Endothelial cell of umbilical vein (primary cell): ENCODE measurements around the gene MCOLN3. TPM values are rescaled to one million over a fixed set of nuclear protein-coding genes. Genes with fewer than 3 reads are reported as not detected.

ENCODE experiments used
- BruUV-seq: library from RNA; stranded (reverse); fragments of 400-500 nt; replicated peaks from 2 replicates; lab custom pipeline; 2021; lab: Mats Ljungman, UMichigan
- CTCF ChIA-PET: fragments of 300-600, 350-600 bp; sonication (Branson Sonifier 250); formaldehyde crosslinking; loops from one replicate; lab custom pipeline; 2021; ENCODE audit warnings: antibody characterized with exemption, inconsistent platforms; lab: Charles Lee
- POLR2A ChIA-PET: fragments of 300-600, 350-600 bp; sonication (Branson Sonifier 250); formaldehyde crosslinking; loops from one replicate; lab custom pipeline; 2021; ENCODE audit warnings: antibody characterized with exemption, inconsistent platforms; lab: Charles Lee
- DNase-seq: peaks from one replicate; pipeline ENCODE4 v3.0.0-alpha.2; 2011; ENCODE audit warnings: low read depth, low spot score
- FAIRE-seq: peaks from 2 replicates; lab custom pipeline; 2011; peaks lifted over from hg19 to GRCh38; lab: Jason Lieb, UNC
- H2AFZ ChIP-seq: 2 replicates; pipeline ENCODE4 v1.6.0; 2012; ENCODE audit warnings: low read depth, low read length, control low read depth, inconsistent platforms
- H3K27ac ChIP-seq: 2 replicates; pipeline ENCODE4 v1.5.1; 2011; ENCODE audit warnings: low read depth, mild to moderate bottlenecking, control low read depth, low read length, moderate library complexity; ENCODE audit not compliant: insufficient read depth
- H3K27me3 ChIP-seq, 2 experiments: 2 replicates each; pipeline versions ENCODE4 v1.6.0 to v1.6.1; 2011; ENCODE audit warnings: low read length in 2 of 2, mixed read lengths in 1 of 2; ENCODE audit not compliant: control insufficient read depth in 2 of 2, insufficient read depth in 2 of 2
- H3K36me3 ChIP-seq, 2 experiments: 2 replicates in 1 of 2; 3 replicates in 1 of 2; pipeline ENCODE4 v1.5.1; 2011; ENCODE audit warnings: low read length in 2 of 2, mild to moderate bottlenecking in 1 of 2, moderate library complexity in 1 of 2; ENCODE audit not compliant: control insufficient read depth in 2 of 2, insufficient read depth in 2 of 2; ENCODE audit errors: extremely low read depth in 1 of 2
- H3K4me1 ChIP-seq: 3 replicates; pipeline ENCODE4 v1.5.1; 2011; ENCODE audit warnings: mild to moderate bottlenecking, low read length; ENCODE audit not compliant: control insufficient read depth, insufficient read depth; ENCODE audit errors: extremely low read depth
- H3K4me2 ChIP-seq: 2 replicates; pipeline ENCODE4 v1.6.1; 2011; ENCODE audit warnings: low read length, control low read depth, mixed read lengths; ENCODE audit not compliant: insufficient read depth
- H3K4me3 ChIP-seq, 3 experiments: fragments of 200-600 bp in 1 of 3; sonication (generic), shearing (Covaris generic) in 1 of 3; replicated peaks in 1 of 3; 2 replicates each; pipeline ENCODE4 v1.5.1; 2011 to 2016; ENCODE audit warnings: control low read depth in 3 of 3, low read length in 3 of 3, mild to moderate bottlenecking in 2 of 3, inconsistent platforms in 1 of 3, low read depth in 1 of 3, moderate library complexity in 1 of 3; ENCODE audit not compliant: insufficient read depth in 1 of 3
- H3K79me2 ChIP-seq: 2 replicates; pipeline ENCODE4 v1.6.0; 2012; ENCODE audit warnings: low read length, inconsistent platforms; ENCODE audit not compliant: control insufficient read depth, insufficient read depth
- H3K9ac ChIP-seq: replicated peaks from 2 replicates; pipeline ENCODE3; 2011; ENCODE audit warnings: low read length, control low read depth; ENCODE audit not compliant: insufficient read depth; ENCODE audit errors: extremely low read depth
- H3K9me1 ChIP-seq: replicated peaks from 3 replicates; pipeline ENCODE4 v1.6.0; 2011; ENCODE audit warnings: mild to moderate bottlenecking, low read length; ENCODE audit not compliant: control insufficient read depth, insufficient read depth; ENCODE audit errors: extremely low read depth
- H3K9me3 ChIP-seq: replicated peaks from 2 replicates; pipeline ENCODE4 v1.5.1; 2012; ENCODE audit warnings: low read length, inconsistent platforms; ENCODE audit not compliant: control insufficient read depth, insufficient read depth
- H4K20me1 ChIP-seq: replicated peaks from 2 replicates; pipeline ENCODE3; 2011; ENCODE audit warnings: mild to moderate bottlenecking, low read length; ENCODE audit not compliant: control insufficient read depth, insufficient read depth; ENCODE audit errors: extremely low read depth
- EZH2 ChIP-seq: IDR thresholded peaks from 2 replicates; pipeline ENCODE4 v1.6.1; 2012; ENCODE audit warnings: borderline replicate concordance, low read depth, mild to moderate bottlenecking, moderate library complexity, low read length, inconsistent platforms; ENCODE audit not compliant: severe bottlenecking
- FOS ChIP-seq: IDR thresholded peaks from 2 replicates; pipeline ENCODE4 v1.6.1; 2011; ENCODE audit warnings: mild to moderate bottlenecking, low read length, moderate library complexity, borderline replicate concordance; ENCODE audit not compliant: insufficient read depth
- GATA2 ChIP-seq: IDR thresholded peaks from 2 replicates; pipeline ENCODE4 v1.7.0; 2011; ENCODE audit warnings: low read depth, mild to moderate bottlenecking, moderate library complexity, mixed read lengths, low read length; ENCODE audit not compliant: insufficient read length, insufficient read depth
- JUN ChIP-seq: IDR thresholded peaks from 2 replicates; pipeline ENCODE4 v1.6.1; 2011; ENCODE audit warnings: borderline replicate concordance, low read depth; ENCODE audit not compliant: insufficient read length, insufficient read depth
- MYC ChIP-seq: IDR thresholded peaks from one replicate; pipeline ENCODE4 v1.6.1; 2011; ENCODE audit warnings: mild to moderate bottlenecking, low read depth, low read length
- POLR2A ChIP-seq: IDR thresholded peaks from 2 replicates; pipeline ENCODE4 v1.6.1; 2012; ENCODE audit warnings: low read depth, mild to moderate bottlenecking, control low read depth, low read length
- POLR2AphosphoS5 ChIP-seq: IDR thresholded peaks from 2 replicates; pipeline ENCODE4 v1.6.1; 2012; ENCODE audit warnings: low read depth, mild to moderate bottlenecking, control low read depth, low read length, moderate library complexity; ENCODE audit not compliant: insufficient read depth
- dilution Hi-C: fragments of 300-500 bp; cut with MboI; formaldehyde crosslinking; loops from one replicate; pipeline ENCODE4 v1.15.0; 2019; ENCODE audit warnings: low sequenced_read_pairs; ENCODE audit not compliant: extremely low pct_ligation_motif_present
- intact Hi-C: fragments of 100-400 bp; cut with micrococcal nuclease; formaldehyde crosslinking; loops from one replicate; pipeline ENCODE4 v1.10.0; 2022
- polyA plus RNA-seq, 4 experiments: library from polyadenylated mRNA; depleted of rRNA in 3 of 4; stranded (reverse) in 3 of 4; unstranded in 1 of 4; fragments of >200 nt; gene quantifications; 2 replicates each; pipeline versions ENCODE4 v1.2.1 to v1.2.3, GENCODE V29; 2011 to 2012; ENCODE audit warnings: missing spikeins in 1 of 4
- total RNA-seq: library from RNA; stranded (reverse); gene quantifications from 2 replicates; pipeline ENCODE4 v1.2.3, GENCODE V29; 2021
- TF ChIP-seq, protein P1 (sequence below): IDR thresholded peaks from 2 replicates; pipeline ENCODE4 v1.6.1; 2011; ENCODE audit not compliant: insufficient read depth, insufficient read length
- TF ChIP-seq, protein P2 (sequence below), 2 donors: IDR thresholded peaks; 1 replicate in 1 of 2; 2 replicates in 1 of 2; pipeline ENCODE4 v1.5.1; 2011; ENCODE audit warnings: low read length in 2 of 2, mild to moderate bottlenecking in 2 of 2, moderate library complexity in 2 of 2, control low read depth in 1 of 2, inconsistent platforms in 1 of 2, low read depth in 1 of 2; ENCODE audit not compliant: insufficient read depth in 1 of 2; ENCODE audit errors: extremely low read depth in 1 of 2

MCOLN3 gene
- total and polyA plus RNA-seq, 2 donors (not counting 3 experiments of a cell fraction or from before 2014, with no cell fraction given) = 0.06 TPM; not detected in 1

DNA sequence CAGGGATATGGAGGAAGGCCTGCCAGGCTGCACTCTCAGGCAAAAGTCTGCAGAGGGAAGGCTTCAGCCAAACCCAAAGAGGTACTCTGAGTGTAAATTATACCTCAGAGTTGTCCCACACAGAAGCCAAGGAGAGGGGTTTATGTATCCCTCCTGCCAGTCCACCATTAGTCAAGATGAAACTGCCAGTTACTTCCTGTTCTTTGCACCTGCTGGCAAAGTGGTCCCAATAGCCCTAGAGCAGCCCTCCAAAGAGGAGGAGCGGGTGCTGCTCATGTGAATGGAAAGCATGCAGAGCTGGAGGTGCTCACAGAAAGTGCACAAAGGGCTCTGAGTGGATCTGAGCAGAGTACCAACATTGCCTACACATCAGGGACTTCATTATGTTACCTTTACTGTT, 37.1 kb upstream of the MCOLN3 start:
- no peak overlapping the region for H3K4me2 ChIP-seq
- DNase-seq (no peak), FAIRE-seq (no peak)
- no peak for TF ChIP-seq EZH2
- TF ChIP-seq POLR2A = no peak
- TF ChIP-seq POLR2AphosphoS5 = no peak
- TF ChIP-seq, protein P1, sequence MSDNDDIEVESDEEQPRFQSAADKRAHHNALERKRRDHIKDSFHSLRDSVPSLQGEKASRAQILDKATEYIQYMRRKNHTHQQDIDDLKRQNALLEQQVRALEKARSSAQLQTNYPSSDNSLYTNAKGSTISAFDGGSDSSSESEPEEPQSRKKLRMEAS = no peak
- TF ChIP-seq MYC = no peak
- TF ChIP-seq JUN = no peak
- no peak for TF ChIP-seq FOS
- TF ChIP-seq, protein P2, sequence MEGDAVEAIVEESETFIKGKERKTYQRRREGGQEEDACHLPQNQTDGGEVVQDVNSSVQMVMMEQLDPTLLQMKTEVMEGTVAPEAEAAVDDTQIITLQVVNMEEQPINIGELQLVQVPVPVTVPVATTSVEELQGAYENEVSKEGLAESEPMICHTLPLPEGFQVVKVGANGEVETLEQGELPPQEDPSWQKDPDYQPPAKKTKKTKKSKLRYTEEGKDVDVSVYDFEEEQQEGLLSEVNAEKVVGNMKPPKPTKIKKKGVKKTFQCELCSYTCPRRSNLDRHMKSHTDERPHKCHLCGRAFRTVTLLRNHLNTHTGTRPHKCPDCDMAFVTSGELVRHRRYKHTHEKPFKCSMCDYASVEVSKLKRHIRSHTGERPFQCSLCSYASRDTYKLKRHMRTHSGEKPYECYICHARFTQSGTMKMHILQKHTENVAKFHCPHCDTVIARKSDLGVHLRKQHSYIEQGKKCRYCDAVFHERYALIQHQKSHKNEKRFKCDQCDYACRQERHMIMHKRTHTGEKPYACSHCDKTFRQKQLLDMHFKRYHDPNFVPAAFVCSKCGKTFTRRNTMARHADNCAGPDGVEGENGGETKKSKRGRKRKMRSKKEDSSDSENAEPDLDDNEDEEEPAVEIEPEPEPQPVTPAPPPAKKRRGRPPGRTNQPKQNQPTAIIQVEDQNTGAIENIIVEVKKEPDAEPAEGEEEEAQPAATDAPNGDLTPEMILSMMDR (IDR thresholded peaks at IDR 0.05; ENCODE audit: extremely low read depth in 1 of 2, insufficient read depth in 1 of 2, low read depth in 1 of 2, low read length in 2 of 2) = no peak
- TF ChIP-seq GATA2 = no peak
- ChIA-PET POLR2A (no interaction called here), CTCF (no interaction called here)
- H4K20me1 ChIP-seq = no peaks in the 10 kb centered on the region
- H3K79me2 ChIP-seq = no peaks in the 10 kb centered on the region
- H3K9ac ChIP-seq = no peak overlapping the region
- H3K9me3 ChIP-seq = no peaks in the 10 kb centered on the region
- peaks cover 12 to 23% of the 10 kb centered on the region in 2 experiments for H3K27me3 ChIP-seq
- no peak overlapping the region for H2AFZ ChIP-seq
- BruUV-seq = no TSS peak
- H3K27ac ChIP-seq = no peak overlapping the region
- no peaks in the 10 kb centered on the region for H3K9me1 ChIP-seq
- dilution Hi-C loops (no loop called here), intact Hi-C loops (no loop called here)
- no peaks in the 10 kb centered on the region for H3K4me1 ChIP-seq
- H3K4me3 ChIP-seq = no peak overlapping the region
- H3K36me3 ChIP-seq = no peaks in the 10 kb centered on the region
